GM21529 (cell line): Measurements from ENCODE around the gene LGALS9.

ENCODE experiments used
- ATAC-seq: cut with Tn5 transposase; IDR thresholded peaks from one replicate; pipeline ENCODE4 v1.9.1; 2021; ENCODE audit not compliant: unreplicated experiment

The LGALS9 gene

DNA sequence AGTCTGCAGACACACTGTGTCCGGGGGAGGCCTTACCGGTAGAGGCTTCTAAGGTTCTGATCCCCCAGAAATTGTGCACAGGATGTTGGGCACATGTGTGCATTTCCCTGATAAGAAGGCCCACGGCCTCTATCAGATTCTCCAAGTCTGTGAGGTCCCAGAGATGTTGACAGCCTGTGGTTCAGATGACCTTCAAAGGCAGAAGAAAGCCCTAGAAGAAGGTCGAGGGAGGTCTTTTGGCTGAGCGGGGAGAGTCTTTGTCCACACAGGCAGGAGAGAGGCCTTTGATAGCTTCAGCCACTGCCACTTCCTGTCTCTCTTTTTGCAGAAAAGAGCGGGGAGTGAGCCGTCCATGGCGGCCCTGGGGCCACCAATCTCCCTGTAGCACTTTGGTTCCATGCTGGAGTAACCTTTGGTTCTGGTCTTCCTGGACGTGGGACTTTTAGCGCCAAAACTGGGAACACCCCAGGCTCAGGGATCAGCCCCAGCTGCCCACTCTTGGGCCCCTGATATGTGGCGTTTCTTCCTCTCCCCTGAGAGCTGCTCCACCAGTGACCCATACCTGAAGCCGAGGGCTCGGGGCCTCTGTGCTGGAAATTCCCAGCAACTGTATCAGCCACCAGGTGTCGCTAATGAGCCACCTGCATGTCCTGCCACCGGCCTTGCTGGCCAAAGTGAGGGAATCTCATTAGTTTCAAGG is 28.1 kb upstream of the LGALS9 start:
- ATAC-seq = no peak

GRCh38 chr17:27603421-27603770 is 27.6 kb upstream of the LGALS9 start:
- ATAC-seq = no peak

GRCh38 chr17:27603880-27604794 is 26.9 kb upstream of the LGALS9 start:
- ATAC-seq = no peak

DNA sequence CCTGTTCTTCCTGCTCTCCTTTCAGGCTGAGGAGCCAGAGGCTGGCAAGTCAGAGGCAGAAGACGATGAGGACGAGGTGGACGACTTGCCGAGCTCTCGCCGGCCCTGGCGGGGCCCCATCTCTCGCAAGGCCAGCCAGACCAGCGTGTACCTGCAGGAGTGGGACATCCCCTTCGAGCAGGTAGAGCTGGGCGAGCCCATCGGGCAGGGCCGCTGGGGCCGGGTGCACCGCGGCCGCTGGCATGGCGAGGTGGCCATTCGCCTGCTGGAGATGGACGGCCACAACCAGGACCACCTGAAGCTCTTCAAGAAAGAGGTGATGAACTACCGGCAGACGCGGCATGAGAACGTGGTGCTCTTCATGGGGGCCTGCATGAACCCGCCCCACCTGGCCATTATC is 25.6 kb upstream of the LGALS9 start:
- ATAC-seq = no peak

- no peak for ATAC-seq
These were observed 23.4 kb upstream of the LGALS9 start for GRCh38 chr17:27607521-27608091.

DNA sequence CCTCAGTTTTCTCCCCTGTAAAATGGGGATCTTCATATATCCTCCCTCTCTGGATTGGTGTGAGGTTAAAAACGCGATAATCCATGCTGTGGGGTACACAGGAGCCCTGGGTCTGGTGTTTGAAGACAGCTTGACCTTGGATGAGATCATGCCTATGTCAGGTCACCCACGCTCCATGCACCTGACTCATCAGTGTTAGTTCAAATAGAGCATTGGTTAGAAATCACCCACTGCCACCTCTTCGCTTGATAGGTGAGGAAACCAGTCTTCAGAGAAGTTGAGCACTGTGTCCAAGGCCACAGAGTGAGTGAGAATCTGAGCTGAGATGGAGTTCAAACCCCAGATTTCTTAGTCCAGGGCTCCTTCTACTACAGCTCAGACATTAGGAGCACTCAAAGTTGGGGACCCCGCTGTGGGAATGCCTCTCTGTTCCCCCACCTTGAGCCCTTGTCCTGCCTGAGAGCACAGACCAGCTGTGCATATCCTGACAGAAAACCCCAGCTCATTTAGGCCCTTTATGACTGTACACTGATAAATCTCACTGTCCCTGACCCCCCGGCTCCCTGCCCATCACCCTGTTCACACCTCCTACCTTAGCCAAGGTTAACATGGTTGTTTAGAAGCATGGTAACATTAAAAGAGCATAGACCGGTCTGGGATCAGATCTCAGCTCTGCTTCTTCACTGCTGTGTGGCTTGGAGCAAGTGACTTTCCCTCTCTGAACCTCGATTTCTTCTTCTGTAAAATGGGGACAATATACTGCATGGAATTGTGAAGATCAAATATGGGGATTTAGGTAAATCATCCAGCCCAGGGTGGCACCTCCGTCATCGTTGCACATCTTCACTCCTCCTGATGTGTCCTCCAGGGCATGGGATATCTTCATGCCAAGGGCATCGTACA is 22.4 kb upstream of the LGALS9 start:
- ATAC-seq = no peak

DNA sequence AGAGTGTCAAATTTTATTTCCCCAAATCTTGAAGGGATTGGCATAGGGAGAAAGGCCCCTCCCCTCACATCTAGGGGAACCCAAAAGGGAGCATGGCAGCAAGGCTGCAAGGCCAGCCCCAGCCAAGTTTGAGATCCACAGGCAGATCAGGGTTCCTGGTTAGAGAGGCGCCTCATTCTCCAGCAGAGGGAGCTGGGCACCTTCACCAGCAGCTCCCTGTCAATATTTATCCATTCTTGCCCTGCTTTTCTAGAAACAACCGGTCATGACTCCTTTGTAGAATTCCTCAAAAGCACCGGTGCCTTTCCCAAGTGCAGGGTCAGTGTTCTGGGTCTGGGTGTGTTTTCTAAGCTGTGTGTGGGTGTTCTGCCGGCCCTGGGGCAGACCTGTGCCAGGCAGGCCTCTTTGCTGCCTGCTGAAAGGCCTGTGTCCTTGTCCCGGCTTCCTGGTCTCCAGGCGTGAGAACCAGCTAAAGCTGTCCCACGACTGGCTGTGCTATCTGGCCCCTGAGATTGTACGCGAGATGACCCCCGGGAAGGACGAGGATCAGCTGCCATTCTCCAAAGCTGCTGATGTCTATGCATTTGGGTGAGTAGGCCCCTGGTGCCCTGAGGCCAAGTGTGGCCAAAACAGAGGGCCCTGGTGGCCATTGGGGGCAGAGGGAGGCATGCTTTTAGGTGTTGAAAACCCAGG is 21.2 kb upstream of the LGALS9 start:
- no peak for ATAC-seq

DNA sequence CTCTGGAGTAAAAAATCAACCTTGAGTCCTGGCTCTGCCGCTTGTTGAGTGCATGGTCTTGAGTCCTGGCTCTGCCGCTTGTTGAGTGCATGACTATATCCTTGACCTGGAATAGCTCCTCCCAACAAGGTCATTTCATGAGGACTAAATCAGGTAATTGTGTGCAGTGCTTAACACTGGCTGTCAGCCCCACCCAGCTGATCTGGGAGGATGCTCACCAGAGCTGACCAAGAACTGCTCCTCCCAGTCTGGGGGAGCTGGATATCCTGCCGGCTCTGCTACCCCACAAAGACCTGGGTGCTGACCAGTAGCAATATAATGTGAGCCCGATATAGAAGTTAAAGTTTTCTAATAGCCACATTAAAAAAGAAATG is 20.7 kb upstream of the LGALS9 start:
- no peak for ATAC-seq

DNA sequence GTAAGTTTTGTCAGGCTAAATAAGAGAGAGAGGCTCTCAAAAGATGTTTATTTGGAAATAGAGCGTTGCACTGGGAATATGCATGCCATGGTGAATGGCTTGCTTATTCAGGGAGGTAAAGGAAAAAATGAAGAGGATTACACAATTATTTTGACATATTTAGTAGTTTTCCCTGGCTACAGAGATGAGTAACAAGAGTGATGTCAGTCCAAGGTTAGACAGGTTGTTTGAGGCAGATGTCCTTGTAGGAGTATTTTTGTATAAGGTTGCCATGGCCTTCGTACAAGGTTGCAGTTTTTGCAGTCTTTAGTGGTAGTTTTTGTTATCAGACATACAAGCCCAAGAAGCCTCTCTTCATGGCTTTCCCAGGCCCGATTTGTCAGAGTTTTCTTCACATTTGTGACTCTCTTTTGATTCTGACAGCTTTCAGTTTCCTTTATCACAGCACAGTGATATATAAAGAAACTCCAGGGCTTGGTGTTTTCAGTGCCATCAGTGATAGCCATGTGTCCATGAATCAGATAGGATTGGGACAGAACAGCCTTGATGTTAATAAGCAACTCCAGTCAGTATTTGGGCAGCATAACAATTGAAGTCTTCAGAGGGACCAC is 18.7 kb upstream of the LGALS9 start:
- no peak for ATAC-seq

GRCh38 chr17:27613433-27613832 is 17.6 kb upstream of the LGALS9 start:
- no peak for ATAC-seq

DNA sequence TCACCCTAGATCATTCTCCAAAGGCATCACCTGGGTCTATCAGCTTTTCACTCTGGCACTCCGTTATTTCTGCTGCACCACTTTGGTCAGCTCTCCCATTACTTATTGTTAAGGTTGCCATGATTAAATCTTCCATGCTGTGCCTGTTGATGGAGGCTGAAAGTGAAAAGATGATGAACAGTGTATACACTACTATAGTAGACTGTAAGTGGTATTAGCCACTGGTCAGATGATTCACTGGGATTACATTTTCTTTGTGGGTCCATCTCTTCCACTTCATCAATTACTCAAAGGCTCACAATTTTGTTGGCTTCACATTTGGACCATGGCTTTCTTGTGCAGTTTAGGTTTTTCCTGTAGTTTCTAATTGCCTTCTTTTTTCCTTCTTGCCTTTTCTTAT is 15.9 kb upstream of the LGALS9 start:
- no peak for ATAC-seq

DNA sequence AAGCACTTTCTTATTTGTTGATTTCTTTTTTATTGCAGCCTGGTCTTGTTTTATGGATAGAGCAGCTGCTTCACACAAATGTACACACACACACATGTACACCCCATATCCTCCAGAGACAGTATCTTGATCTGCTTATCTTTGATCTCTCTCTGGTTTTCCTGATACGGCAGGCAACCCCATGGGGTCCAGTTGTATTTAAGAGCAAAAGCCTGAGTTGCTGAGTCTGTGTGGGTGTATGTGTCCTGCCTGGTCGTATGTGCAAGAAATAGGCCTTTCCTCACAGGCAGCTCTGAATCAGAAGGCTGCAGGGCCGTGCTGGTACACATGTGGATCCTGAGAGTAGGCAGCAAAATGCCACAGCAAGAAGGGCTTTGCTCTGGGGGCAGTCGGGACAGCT is 14.6 kb upstream of the LGALS9 start:
- ATAC-seq = no peak

DNA sequence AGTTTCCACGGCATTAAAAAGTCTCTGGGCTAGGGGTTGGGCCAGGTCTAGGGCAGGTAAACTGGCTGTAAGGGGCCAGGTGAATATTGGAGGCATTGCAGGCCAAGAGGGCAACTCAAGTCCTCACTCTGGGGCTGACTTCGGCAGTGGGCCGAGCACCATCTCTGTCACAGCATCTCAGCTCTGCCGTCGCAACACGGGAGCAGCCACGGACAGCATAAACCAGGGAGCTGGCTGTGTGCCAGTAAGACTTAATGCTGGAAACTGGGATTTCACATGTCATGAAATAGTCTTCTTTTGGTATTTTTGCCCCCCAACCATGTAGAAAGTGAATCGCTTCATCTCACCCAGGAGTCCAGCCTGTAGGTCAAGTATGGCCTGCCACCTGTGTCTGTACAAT is 12.6 kb upstream of the LGALS9 start:
- ATAC-seq = no peak

- ATAC-seq = no peak
These were observed 10.3 kb upstream of the LGALS9 start for GRCh38 chr17:27620721-27621120.

- no peak for ATAC-seq
These were observed 9.5 kb upstream of the LGALS9 start for GRCh38 chr17:27621536-27621935.

GRCh38 chr17:27621942-27622559 is 8.9 kb upstream of the LGALS9 start:
- ATAC-seq = no peak

GRCh38 chr17:27622986-27623385 is 8.0 kb upstream of the LGALS9 start:
- no peak for ATAC-seq

- ATAC-seq = no peak
These were observed 7.4 kb upstream of the LGALS9 start for GRCh38 chr17:27623614-27624013.

- ATAC-seq = no peak
These were observed 6.4 kb upstream of the LGALS9 start for GRCh38 chr17:27624539-27624938.

GRCh38 chr17:27625856-27626255 is 5.1 kb upstream of the LGALS9 start:
- ATAC-seq = no peak
